Left colon (tissue), 2 donors: ENCODE measurements around the gene PLEKHJ1. TPM values are rescaled to one million over a fixed set of nuclear protein-coding genes. Genes with fewer than 3 reads are reported as not detected.

Source experiments
- ATAC-seq: fragments of 200-7000 bp; cut with Tn5 transposase; one replicate; pipeline ENCODE4 v1.9.1; 2020; ENCODE audit warnings: mild to moderate bottlenecking, moderate library complexity
- DNase-seq, 2 donors: peaks; one replicate each; pipeline ENCODE4 v3.0.0-alpha.2; 2020
- intact Hi-C, 2 donors: fragments of 100-400 bp; cut with DNase I in 1 of 2; cut with micrococcal nuclease in 1 of 2; formaldehyde crosslinking; loops; one replicate each; pipeline versions ENCODE4 v1.11.2 to v1.14.0; 2022; cut with DNase I, micrococcal nuclease
- microRNA-seq, 2 donors: library from miRNA; unstranded; fragments of <30 nt; microRNA quantifications; one replicate each; pipeline versions ENCODE4 v1.1.0 to v1.2.0, GENCODE V29; 2020
- total RNA-seq, 2 donors: library from RNA; stranded (reverse); fragmentation: NEBNext Ultra II Directional; extraction: Animal tissue kit (Norgen Biotek cat#: 25700); gene quantifications; one replicate each; pipeline ENCODE4 v1.2.1, GENCODE V29; 2021
- donor health status: DM: no; HTN: no; CAD: no.
- donor health status: DM: yes; HTN: yes; CAD: no.

PLEKHJ1 gene
- total RNA-seq, 2 donors from 2014 or later: 198 to 213 TPM

DNA sequence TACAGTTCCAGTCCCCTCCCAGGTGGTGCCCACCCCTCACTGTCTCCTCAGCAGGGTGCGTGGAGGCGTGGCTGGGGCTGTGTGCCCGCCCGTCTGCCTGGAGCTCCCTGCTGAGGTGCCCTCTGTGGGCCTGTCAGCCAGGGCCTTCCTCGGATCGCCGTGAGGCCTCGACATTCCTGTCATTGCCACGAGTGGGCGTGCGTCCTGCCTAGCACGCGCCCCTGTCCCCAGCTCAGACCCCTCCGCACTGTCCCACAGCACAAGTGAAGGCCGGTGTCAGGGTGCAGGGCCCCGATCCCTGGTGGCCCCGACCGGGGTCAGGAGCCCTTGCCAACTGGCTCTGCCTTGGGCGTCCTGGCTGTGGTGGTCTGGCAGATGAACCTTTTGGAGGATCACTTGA, 40.2 kb downstream of the PLEKHJ1 start:
- ATAC-seq (no peak), DNase-seq (no peak)

DNA sequence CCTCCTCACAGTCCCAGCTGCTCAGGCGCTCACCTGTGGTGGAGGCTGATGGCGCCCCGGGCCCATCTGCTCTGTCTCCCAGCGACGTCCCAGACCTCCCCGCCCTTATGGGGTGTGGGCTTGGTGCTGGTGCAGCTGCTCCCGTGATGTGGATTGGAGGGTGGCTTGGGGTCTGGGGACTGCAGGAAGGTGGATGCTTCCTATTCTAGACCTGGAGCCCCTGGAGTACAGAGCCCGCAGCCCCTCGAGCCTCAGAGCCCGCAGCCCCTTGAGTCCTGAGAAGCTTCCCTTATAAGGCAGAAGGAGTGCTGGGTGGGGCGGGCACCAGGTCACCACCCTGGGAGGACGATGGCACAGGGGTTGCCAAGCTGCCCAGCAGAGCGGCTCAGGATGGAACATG, 40.8 kb downstream of the PLEKHJ1 start:
- intact Hi-C loops: no loop called here
- ATAC-seq (no peak), DNase-seq (no peak)

More for the DNA sequence above, 40.2 kb downstream of the PLEKHJ1 start:
- intact Hi-C loops: no loop called here

GRCh38 chr19:2194513-2195078, 41.5 kb downstream of the PLEKHJ1 start:
- intact Hi-C loops: no loop called here
- DNase-seq (no peak), ATAC-seq (no peak)

DNA sequence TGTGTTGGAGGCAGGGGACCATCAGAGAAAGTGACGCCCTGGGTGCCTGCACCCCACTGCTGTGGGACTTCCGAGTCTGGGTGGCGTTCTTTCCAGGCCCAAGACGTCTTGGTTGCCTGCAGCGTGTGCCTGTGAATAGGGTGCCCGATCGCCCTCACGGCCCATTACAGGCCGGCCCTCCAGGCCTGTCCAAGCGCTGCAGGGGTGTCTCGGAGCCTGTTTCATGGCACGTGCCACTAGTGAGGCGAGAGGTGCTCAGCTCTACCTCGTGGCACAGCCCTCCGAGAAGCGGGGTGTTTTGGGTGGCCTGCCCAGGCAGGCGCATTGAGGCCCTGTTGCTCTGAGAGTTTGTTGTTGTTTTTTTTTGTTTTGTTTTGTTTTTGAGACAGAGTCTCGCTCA, 42.3 kb downstream of the PLEKHJ1 start:
- intact Hi-C loops: no loop called here
- ATAC-seq: no peak
- no peak for DNase-seq

- no peak for DNase-seq
- intact Hi-C loops: no loop called here
- no peak for ATAC-seq
Observed at GRCh38 chr19:2192862-2193261, 43.3 kb downstream of the PLEKHJ1 start.

DNA sequence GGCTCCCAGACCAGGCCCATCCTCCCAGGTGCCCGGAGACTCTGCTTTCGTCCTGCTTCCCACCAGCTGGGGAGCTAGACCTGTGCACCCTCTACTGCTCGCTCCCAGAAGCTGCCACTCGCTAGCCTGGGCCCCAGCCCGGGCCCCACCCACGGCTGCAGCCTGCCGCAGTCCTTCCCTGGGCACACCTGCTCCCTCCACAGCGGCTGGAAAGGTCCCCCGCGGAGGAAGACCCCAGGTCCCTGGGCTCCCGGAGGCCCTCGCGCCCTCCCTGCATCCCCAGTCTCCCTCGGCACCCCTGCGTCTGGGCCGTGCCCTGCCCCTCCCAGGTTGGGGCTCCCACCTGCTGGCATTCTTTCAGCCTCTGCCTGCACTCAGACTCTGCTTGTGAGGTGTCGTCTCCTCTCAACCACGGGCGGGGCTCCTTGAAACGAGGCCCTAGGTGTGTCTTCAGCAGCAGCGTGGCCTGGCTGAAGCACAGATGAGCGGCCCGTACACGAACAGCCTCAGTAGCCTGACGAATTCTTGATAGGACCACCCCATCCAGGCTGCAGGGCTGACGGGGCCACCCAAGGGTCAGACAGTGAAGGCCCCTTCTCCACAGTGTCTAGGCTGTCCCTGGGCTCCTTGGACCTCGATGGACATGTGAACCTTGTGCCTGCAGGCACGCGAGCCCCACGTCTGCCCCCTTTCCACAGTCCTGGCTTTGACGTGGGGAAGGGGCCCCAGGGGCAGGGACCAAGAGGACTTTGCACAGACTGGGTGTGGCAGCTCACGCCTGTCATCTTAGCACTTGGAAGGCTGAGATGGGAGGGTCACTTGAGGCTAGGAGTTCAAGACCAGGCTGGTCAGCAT, 44.4 kb downstream of the PLEKHJ1 start:
- intact Hi-C loops: no loop called here
- ATAC-seq (peak; percentile 94), DNase-seq (peak; percentile 62 to 69)

GRCh38 chr19:2190848-2191455, 45.2 kb downstream of the PLEKHJ1 start:
- ATAC-seq: no peak
- no peak for DNase-seq
- intact Hi-C loops: no loop called here

- ATAC-seq (no peak), DNase-seq (no peak)
- intact Hi-C loops: no loop called here
Observed at GRCh38 chr19:2189880-2190279, 46.2 kb downstream of the PLEKHJ1 start.

DNA sequence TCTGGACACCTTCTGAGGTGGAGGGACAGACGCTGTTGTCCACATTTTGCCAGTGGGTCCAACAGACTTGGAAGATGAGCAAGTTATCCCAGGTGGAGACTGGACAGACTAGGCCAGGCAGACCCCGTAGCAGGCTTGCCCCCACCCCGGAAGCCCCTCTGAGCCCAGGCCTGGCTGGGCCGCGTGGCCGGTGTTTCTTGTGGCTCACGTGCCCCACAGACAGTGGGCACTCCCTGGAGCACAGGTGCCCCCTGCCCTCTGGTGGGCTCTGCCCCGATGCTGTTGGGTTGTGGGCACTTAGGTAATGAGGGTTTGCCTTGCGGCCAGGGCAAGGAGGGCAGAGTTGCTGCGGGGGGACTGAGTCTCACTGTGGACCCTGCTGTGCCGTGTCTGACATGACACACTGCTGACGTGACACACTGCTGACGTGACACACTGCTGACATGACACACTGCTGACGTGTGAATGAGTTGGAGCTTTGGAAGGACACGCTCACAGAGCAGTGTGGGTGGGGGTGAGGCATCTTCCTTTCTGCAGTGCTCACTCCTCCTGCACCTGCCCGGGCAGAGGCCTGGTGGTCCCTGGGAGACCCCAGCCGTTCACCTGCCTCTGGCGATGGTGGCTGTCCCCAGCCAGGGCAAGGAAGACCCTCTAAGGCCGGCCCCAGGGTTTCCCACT, 47.3 kb downstream of the PLEKHJ1 start:
- DNase-seq (no peak), ATAC-seq (no peak)
- intact Hi-C loops: no loop called here

- DNase-seq (no peak), ATAC-seq (no peak)
- intact Hi-C loops: no loop called here
Observed at GRCh38 chr19:2187159-2187558, 49.0 kb downstream of the PLEKHJ1 start.

DNA sequence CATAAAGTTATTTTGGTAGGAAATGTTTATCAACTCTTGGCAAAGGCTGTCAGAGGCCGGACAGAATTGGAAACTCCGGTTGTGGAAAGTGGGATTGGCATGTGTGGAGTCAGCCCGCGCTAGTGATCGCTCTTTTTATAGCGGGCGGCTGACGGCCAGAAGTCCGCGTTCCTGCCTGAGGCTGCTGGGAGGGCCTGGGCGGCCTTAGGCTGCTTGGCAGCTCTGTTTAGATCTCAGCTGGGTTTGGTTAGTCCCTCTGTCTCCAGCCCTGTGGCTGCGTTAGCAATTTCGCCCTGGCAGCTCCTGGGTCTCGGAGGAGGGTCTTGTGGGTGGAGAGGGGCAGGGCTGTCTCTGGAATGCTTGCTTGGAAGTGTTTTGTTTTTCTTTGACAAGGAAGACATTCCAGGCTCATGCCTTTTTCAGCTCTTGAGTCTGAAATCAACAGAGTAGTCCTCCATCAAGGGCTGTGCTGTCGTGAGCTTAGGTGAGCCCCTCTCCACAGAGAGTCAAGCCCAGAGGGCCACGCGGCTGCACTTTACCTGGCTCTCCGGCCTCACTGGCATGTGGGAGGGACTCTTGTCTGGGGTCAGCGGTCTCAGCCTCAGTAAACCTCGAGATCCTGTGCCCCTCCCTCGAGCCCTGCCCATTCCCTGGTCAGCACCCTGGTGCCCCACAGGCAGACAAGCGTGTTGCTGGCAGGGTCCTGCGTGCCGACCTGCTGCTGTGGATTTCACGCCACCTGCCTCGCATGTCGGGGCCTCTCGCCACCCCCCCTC, 49.9 kb downstream of the PLEKHJ1 start:
- ATAC-seq: peak; percentile 30
- intact Hi-C loops: no loop called here
- DNase-seq: peak; percentile 51 to 74

GRCh38 chr19:2185734-2186070, 50.4 kb downstream of the PLEKHJ1 start:
- DNase-seq: no peak
- ATAC-seq: no peak
- intact Hi-C loops: no loop called here

- ATAC-seq (no peak), DNase-seq (no peak)
- intact Hi-C loops: no loop called here
Observed at GRCh38 chr19:2184422-2184975, 51.6 kb downstream of the PLEKHJ1 start.

Small RNA genes lying within 50 kb of the gene (microRNA-seq; reads per million reads assigned to microRNA genes)
- 3.2 to 10.9 reads per million in 2 donors for gene MIR1227
- gene MIR4321: 0 reads per million in 2 donors

Other genes starting within 250 kb of the PLEKHJ1 start
- 10 to 100 TPM; 73.1 to 73.7 TPM for gene BTBD2, start 220.6 kb downstream of the PLEKHJ1 start, total RNA-seq
- 100 to 1,000 TPM; 242 to 319 TPM for gene MKNK2, start 185.1 kb downstream of the PLEKHJ1 start, total RNA-seq
- 10 to 100 TPM; 37.9 to 48.4 TPM for gene MOB3A, start 140.0 kb downstream of the PLEKHJ1 start, total RNA-seq
- 1 to 10 TPM; 2.1 to 2.3 TPM for gene IZUMO4, start 139.4 kb downstream of the PLEKHJ1 start, total RNA-seq
- 100 to 1,000 TPM in 1 of 2 donors, 10 to 100 TPM in 1; 99.4 to 123 TPM for gene AP3D1, start 84.8 kb downstream of the PLEKHJ1 start, total RNA-seq
- 10 to 100 TPM; 37.6 to 41.6 TPM for gene DOT1L, start 72.4 kb downstream of the PLEKHJ1 start, total RNA-seq
- 10 to 100 TPM; 60.3 to 62.7 TPM for gene SF3A2, start 495 bp upstream of the PLEKHJ1 start, total RNA-seq
- gene AMH, start 13.0 kb upstream of the PLEKHJ1 start, total RNA-seq: 1 to 10 TPM; 1.6 to 1.7 TPM
- 1 to 10 TPM in 1 of 2 donors, under 1 TPM in 1; 0.55 to 2.6 TPM for gene JSRP1, start 20.1 kb upstream of the PLEKHJ1 start, total RNA-seq
- under 1 TPM; 0.15 to 0.78 TPM for gene PEAK3, start 45.8 kb upstream of the PLEKHJ1 start, total RNA-seq
- gene LINGO3, start 71.8 kb upstream of the PLEKHJ1 start, total RNA-seq: not detected
- 100 to 1,000 TPM in 1 of 2 donors, 10 to 100 TPM in 1; 67.1 to 101 TPM for gene LSM7, start 92.3 kb upstream of the PLEKHJ1 start, total RNA-seq
- gene SPPL2B, start 92.4 kb upstream of the PLEKHJ1 start, total RNA-seq: 100 to 1,000 TPM; 142 to 173 TPM
- gene TMPRSS9, start 123.9 kb upstream of the PLEKHJ1 start, total RNA-seq: under 1 TPM; 0.25 to 0.34 TPM
- 100 to 1,000 TPM in 1 of 2 donors, 10 to 100 TPM in 1; 90.2 to 129 TPM for gene TIMM13, start 191.3 kb upstream of the PLEKHJ1 start, total RNA-seq
- 10 to 100 TPM; 23.6 to 43.9 TPM for gene LMNB2, start 220.6 kb upstream of the PLEKHJ1 start, total RNA-seq
- gene GADD45B, start 239.8 kb upstream of the PLEKHJ1 start, total RNA-seq: 10 to 100 TPM; 44.4 to 53.8 TPM